NCI-H446 treated with DMSO at 0.1 percent for 48 hours (cell line): ENCODE measurements around the gene ROS1.
"Not testable (repeated sequence)": the region's sequence is repeated elsewhere in the genome, so short reads cannot be mapped to it uniquely, and the experiment has no call there.

Source experiments
- DNase-seq: peaks from one replicate; lab custom pipeline; 2025; lab: John Stamatoyannopoulos, UW

ROS1 gene

GRCh38 chr6:117266257-117267053 is 159.3 kb downstream of the ROS1 start:
- no peak for DNase-seq

GRCh38 chr6:117265410-117266256 is 160.1 kb downstream of the ROS1 start, which contains the start of gene VGLL2:
VGLL2 (plus strand) TSS chr6:117265558; CDS start chr6:117265764, 206 bp downstream.
- DNase-seq, result no peak

- DNase-seq, result no peak
These were observed 160.9 kb downstream of the ROS1 start for GRCh38 chr6:117264692-117265409.

GRCh38 chr6:117264369-117264691 is 161.4 kb downstream of the ROS1 start:
- DNase-seq, result no peak

- no peak for DNase-seq
These were observed 162.3 kb downstream of the ROS1 start for GRCh38 chr6:117263353-117263927.

GRCh38 chr6:117262799-117263198 is 162.9 kb downstream of the ROS1 start:
- no peak for DNase-seq

- no peak for DNase-seq
These were observed 172.0 kb downstream of the ROS1 start for GRCh38 chr6:117253785-117254184.

- not testable (repeated sequence) for DNase-seq
These were observed 180.8 kb downstream of the ROS1 start for GRCh38 chr6:117244979-117245378.

- not testable (repeated sequence) for DNase-seq
These were observed 181.2 kb downstream of the ROS1 start for GRCh38 chr6:117244571-117244970.
